GM15510 (cell line): ENCODE measurements around the gene TRAPPC2.
A peak's percentile ranks its signal among the peaks of the same experiment; 100 is the strongest.

ENCODE experiments used
- POLR2A ChIP-seq: IDR thresholded peaks from 3 replicates; pipeline ENCODE4 v1.6.1; 2011; ENCODE audit warnings: borderline replicate concordance; ENCODE audit not compliant: insufficient read length; ENCODE audit errors: extremely low read depth

Gene TRAPPC2

GRCh38 chrX:13734278-13735172 lies at the start of gene TRAPPC2, which contains the start of gene OFD1:
Gene TRAPPC2 (minus strand): TSS chrX:13734620. CDS start chrX:13719963, 14,657 bp downstream.
Gene OFD1 (plus strand): TSS chrX:13734748. CDS start chrX:13735072, 324 bp downstream.
- peak; percentile 70 for TF ChIP-seq POLR2A

- TF ChIP-seq POLR2A: no peak
These were observed 46.5 kb upstream of the TRAPPC2 start for GRCh38 chrX:13780868-13781427.

DNA sequence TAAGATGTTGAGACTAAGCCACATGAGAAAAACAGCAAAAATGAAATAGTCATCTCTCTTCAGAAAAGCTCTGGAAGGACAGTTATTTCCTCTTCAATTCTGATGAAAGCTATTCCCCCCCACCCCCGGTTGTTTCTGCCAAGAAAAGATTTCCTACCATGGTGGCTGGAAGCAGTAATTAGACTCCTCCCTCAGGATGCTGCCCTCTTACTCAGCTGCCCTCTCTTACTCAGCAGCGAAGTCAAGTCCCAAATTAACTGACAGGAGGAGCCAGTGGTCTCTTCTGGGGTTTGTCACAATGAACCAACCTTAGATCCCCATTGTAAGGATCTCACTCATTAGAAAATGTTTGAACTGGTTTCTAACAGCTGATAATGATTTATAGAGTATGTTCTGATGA lies 44.5 kb upstream of the TRAPPC2 start:
- TF ChIP-seq POLR2A: no peak

DNA sequence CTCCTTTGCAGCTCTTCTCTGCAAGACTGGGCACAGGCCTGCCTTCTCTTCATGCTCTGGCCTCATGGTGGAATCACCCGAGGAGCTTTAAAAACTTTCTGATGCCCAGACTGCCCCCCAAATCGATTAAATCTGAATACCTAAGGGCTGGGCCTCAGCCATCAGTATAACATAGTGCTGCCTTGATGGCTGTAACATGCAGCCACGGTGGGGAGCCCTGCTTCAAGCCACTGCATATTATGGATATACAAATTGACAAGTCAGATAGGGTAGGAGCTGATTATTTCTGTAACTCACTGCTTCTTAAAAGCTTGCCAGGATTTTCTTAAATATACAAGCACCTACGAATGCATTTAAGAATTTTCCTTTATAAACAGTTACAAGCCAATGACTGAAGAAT lies 42.0 kb upstream of the TRAPPC2 start:
- TF ChIP-seq POLR2A: no peak

DNA sequence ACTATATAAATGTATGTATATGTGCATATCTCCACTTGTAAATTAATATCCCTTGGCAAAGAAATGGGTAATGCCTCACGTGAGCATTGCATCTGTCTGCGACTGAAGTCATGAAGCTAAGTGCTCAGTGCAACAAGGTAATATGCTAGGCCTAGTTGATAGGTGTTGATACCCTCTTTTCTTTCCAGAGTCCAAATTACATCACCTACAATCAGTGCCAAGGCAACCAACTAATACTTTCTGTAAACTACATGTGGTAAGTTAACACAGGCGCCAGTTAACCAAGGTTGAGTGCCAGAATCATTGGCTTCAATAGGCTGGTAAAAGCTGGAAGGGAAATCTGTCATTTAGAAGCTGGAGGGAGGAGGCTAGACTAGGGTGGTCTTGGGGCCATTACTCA lies 41.4 kb upstream of the TRAPPC2 start:
- no peak for TF ChIP-seq POLR2A

DNA sequence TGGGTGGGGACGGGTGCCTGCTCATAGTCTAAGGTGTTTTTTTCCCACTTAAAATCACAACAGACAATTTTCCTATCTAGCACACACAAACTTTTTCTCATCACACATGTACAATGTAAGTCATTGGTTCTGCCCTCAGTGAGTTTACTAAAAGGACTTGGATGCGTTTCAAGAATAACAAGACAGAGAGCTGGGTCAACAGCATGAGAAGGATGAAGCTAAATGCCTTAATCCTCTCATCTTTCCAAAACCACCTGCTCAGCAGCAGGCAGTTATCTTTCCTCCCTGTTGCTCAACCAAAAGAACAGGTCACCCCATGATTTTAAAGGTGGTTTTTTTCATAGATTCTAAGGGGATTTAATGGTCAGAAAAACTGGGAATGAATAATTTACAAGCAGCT lies 40.3 kb upstream of the TRAPPC2 start:
- TF ChIP-seq POLR2A: no peak

- TF ChIP-seq POLR2A: no peak
These were observed 35.7 kb upstream of the TRAPPC2 start for GRCh38 chrX:13770013-13770535.

DNA sequence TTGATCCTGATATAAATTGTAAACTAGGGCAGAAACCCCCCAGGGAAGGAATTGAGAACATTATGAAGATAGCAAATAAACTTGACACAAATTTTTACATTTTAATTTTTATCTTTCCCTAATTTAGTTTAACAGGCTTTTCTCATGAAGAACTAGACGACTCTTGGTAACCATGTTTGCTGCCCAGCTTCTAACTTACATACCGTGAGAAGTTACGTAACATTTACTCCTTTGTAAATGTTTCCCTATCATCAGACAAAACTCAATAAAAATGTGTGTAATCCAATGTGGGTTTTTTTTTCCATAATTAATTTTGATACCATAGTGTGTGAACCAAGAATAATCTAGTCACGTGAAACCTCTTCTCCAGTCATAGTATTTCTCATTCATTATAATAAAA lies 34.5 kb upstream of the TRAPPC2 start:
- no peak for TF ChIP-seq POLR2A

DNA sequence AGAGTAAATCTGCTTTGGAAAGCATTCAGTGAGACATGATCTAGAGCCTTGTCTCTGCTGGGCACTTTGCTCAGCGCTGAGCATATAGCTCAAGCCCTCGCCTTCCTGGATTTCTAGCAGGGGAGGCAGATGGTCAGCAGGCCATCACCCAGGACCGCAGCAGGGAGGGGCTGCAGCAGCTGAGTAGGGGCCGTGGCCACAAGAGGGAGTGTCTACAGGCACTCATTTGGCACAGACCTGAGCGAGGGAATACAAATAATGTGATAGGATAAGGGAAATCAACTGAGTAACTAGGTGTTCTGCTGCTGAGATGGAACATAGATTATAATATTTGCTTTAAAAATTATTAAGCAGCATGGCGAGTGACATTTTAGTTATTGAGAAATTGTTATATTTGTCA lies 30.3 kb upstream of the TRAPPC2 start:
- TF ChIP-seq POLR2A: no peak

- no peak for TF ChIP-seq POLR2A
These were observed 29.9 kb upstream of the TRAPPC2 start for GRCh38 chrX:13764281-13764680.

- TF ChIP-seq POLR2A: no peak
These were observed 29.1 kb upstream of the TRAPPC2 start for GRCh38 chrX:13763489-13763888.

GRCh38 chrX:13761606-13762414 lies 27.4 kb upstream of the TRAPPC2 start:
- TF ChIP-seq POLR2A: no peak

GRCh38 chrX:13760426-13760825 lies 26.0 kb upstream of the TRAPPC2 start:
- no peak for TF ChIP-seq POLR2A

DNA sequence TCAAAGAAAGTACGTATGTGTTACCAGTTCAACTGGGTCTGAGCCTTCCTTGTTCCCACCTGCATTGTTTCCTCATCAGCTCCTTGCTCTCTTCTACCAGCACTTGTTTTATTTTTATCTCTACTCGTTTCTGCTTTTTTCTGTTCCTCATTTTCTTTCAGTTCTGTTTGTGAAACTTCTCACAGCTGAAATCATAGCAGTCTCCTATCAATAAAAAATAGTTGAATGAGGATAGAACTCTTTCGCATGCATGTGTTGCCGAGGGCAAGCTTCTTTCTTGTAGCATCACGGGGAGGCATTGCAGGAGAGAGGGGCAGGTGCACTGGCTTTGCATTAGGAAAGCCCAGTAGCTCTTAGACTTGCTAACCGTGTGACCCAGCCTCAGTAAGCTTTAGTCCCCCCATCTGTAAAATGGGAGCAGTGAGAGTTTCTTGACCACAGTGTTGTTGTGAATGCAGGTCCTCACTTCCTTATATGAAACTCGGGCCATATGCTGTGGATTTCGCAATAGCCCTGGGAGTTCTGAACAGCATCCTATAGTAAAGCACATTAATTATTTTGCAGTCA lies 24.8 kb upstream of the TRAPPC2 start:
- TF ChIP-seq POLR2A: no peak
